PC-9 (cell line): ENCODE data around the gene GDPD4. TPM values are rescaled to one million over a fixed set of nuclear protein-coding genes. Genes with fewer than 3 reads are reported as not detected.

Experiments used
- BruUV-seq: library from RNA; stranded (reverse); fragments of 400-500 nt; replicated peaks from 2 replicates; lab custom pipeline; 2021; lab: Mats Ljungman, UMichigan
- CTCF ChIA-PET: fragments of 300-600 bp; sonication (Branson Sonifier 250); formaldehyde crosslinking; loops from one replicate; lab custom pipeline; 2022; ENCODE audit warnings: antibody characterized with exemption; lab: Charles Lee
- POLR2A ChIA-PET: fragments of 300-600 bp; sonication (Branson Sonifier 250); formaldehyde crosslinking; loops from one replicate; lab custom pipeline; 2022; ENCODE audit warnings: antibody characterized with exemption; ENCODE audit not compliant: unreplicated experiment; lab: Charles Lee
- DNase-seq, 2 experiments: peaks; one replicate each; pipeline versions ENCODE4 v3.0.0 to v3.0.0-alpha.2; 2015 to 2022; ENCODE audit warnings: mixed read lengths in 1 of 2
- H2AFZ ChIP-seq: fragments of 200-600 bp; sonication (generic); 2 replicates; pipeline ENCODE4 v1.8.1; 2017; ENCODE audit warnings: antibody characterized with exemption
- H3F3A ChIP-seq: fragments of 200-600 bp; sonication (generic); 2 replicates; pipeline ENCODE4 v1.8.1; 2017; ENCODE audit warnings: antibody characterized with exemption, mild to moderate bottlenecking, low read depth; ENCODE audit not compliant: insufficient read depth
- H3K27ac ChIP-seq: fragments of 200-600 bp; sonication (generic); 2 replicates; pipeline ENCODE4 v1.6.1; 2016; ENCODE audit warnings: mixed run types
- H3K27me3 ChIP-seq: fragments of 200-600 bp; sonication (generic); 2 replicates; pipeline ENCODE4 v1.6.1; 2016; ENCODE audit warnings: low read depth, mixed run types; ENCODE audit not compliant: insufficient read depth
- H3K36me3 ChIP-seq: fragments of 200-600 bp; sonication (generic); 2 replicates; pipeline ENCODE4 v1.6.1; 2016; ENCODE audit warnings: low read depth, mixed run types
- H3K4me1 ChIP-seq: fragments of 200-600 bp; sonication (generic); replicated peaks from 2 replicates; pipeline ENCODE4 v1.6.1; 2016; ENCODE audit warnings: mixed run types; ENCODE audit not compliant: insufficient read depth
- H3K4me2 ChIP-seq: fragments of 200-600 bp; sonication (generic); 2 replicates; pipeline ENCODE4 v1.6.1; 2017; ENCODE audit warnings: mixed run types
- H3K4me3 ChIP-seq: fragments of 200-600 bp; sonication (generic); 2 replicates; pipeline ENCODE4 v1.6.1; 2016; ENCODE audit warnings: mixed run types
- H3K79me2 ChIP-seq: fragments of 200-600 bp; sonication (generic); 2 replicates; pipeline ENCODE4 v1.6.1; 2017; ENCODE audit warnings: low read depth, mixed run types
- H3K9me2 ChIP-seq: fragments of 200-600 bp; sonication (generic); 2 replicates; pipeline ENCODE4 v1.8.1; 2017; ENCODE audit warnings: mild to moderate bottlenecking; ENCODE audit not compliant: insufficient read depth
- H3K9me3 ChIP-seq: fragments of 200-600 bp; sonication (generic); 2 replicates; pipeline ENCODE4 v1.8.1; 2016; ENCODE audit warnings: low read depth; ENCODE audit not compliant: insufficient read depth
- H4K20me1 ChIP-seq: fragments of 200-600 bp; sonication (generic); 2 replicates; pipeline ENCODE4 v1.8.1; 2017; ENCODE audit not compliant: insufficient read depth
- CTCF ChIP-seq: fragments of 200-600 bp; sonication (generic); conservative IDR thresholded peaks from 2 replicates; pipeline ENCODE4 v1.6.1; 2017; ENCODE audit warnings: mixed run types, antibody characterized with exemption, mild to moderate bottlenecking, moderate library complexity
- EZH2 ChIP-seq: fragments of 200-600 bp; sonication (generic); IDR thresholded peaks from 2 replicates; pipeline ENCODE4 v1.8.0; 2017; ENCODE audit warnings: antibody characterized with exemption, low read depth
- intact Hi-C: fragments of 100-400 bp; cut with micrococcal nuclease; formaldehyde crosslinking; loops from one replicate; pipeline ENCODE4 v1.10.0; 2022; ENCODE audit not compliant: unreplicated experiment
- total RNA-seq: library from RNA; stranded (reverse); gene quantifications from 2 replicates; pipeline ENCODE4 v1.2.3, GENCODE V29; 2021

The GDPD4 gene
- total RNA-seq, 1 experiment from 2014 or later, result not detected

GRCh38 chr11:77167791-77168190 lies 133.7 kb downstream of the GDPD4 start:
- TF ChIP-seq EZH2 (no peak), CTCF (no peak)
- Histone ChIP-seq H3K27me3 (peaks cover 47% of the 10 kb centered on the region), H3K4me1 (peaks cover 8% of the 10 kb centered on the region; the same call in 1 of the 2 replicates), H3K27ac (no peak overlapping the region), H3K79me2 (no peaks in the 10 kb centered on the region), H3F3A (no peaks in the 10 kb centered on the region), H3K4me3 (no peak overlapping the region), H3K36me3 (no peaks in the 10 kb centered on the region), H3K4me2 (no peak overlapping the region), H3K9me3 (no peaks in the 10 kb centered on the region), H4K20me1 (no peaks in the 10 kb centered on the region), H2AFZ (no peak overlapping the region), H3K9me2 (no peaks in the 10 kb centered on the region)
- BruUV-seq, result no TSS peak
- ChIA-PET CTCF (interaction anchor here (0.9 kb wide), 1 partner anchor 41 kb away, joined by 5 read pairs; no protein-coding TSS in a partner anchor), POLR2A (interaction anchor here (0.5 kb wide), 1 partner anchor 421 kb away, joined by 3 read pairs; no protein-coding TSS in a partner anchor)
- intact Hi-C loops, result no loop called here
- DNase-seq, result no peak

DNA sequence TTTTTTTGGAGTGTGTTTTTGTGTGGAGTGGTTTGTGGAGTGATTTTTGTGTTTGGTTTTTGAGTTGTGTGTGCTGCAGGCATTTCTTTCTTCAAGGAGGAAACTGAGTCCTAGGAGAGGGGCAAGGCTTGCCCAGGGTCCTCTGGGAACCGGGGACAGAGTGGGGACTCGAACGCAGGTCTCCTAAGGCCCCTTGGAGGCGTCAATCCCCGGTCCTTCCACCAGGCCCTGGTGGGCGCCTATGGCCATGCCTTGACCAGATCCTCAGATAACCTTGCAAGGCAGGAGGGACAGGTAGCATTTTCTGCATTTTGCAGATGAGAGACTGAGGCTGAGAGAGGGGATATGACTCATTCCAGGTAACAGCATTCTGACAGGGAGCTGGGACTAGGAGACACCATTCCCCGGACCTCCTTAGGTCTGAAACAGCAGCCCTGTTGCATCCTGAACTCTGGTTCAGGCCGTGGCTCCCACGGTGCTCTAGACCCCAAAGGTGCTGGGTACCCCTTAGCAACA lies 134.3 kb downstream of the GDPD4 start:
- CTCF ChIA-PET, result interaction anchor here (0.9 kb wide), 1 partner anchor 40 kb away, joined by 5 read pairs; no protein-coding TSS in a partner anchor

More for the DNA sequence above, 134.3 kb downstream of the GDPD4 start:
- TF ChIP-seq EZH2 (no peak), CTCF (no peak)
- BruUV-seq, result no TSS peak
- no peaks in the 10 kb centered on the region for H3K9me3 ChIP-seq
- no peak overlapping the region for H3K4me2 ChIP-seq
- H3K36me3 ChIP-seq, result no peaks in the 10 kb centered on the region
- H3K4me1 ChIP-seq, result peaks cover 8% of the 10 kb centered on the region; the same call in 1 of the 2 replicates
- peaks cover 53% of the 10 kb centered on the region for H3K27me3 ChIP-seq
- H3K27ac ChIP-seq, result no peak overlapping the region
- intact Hi-C loops, result no loop called here
- no peak for DNase-seq
- no peak overlapping the region for H3K4me3 ChIP-seq
- H3K9me2 ChIP-seq, result no peaks in the 10 kb centered on the region
- no peaks in the 10 kb centered on the region for H4K20me1 ChIP-seq
- no peak overlapping the region for H2AFZ ChIP-seq
- no peaks in the 10 kb centered on the region for H3K79me2 ChIP-seq
- POLR2A ChIA-PET, result no interaction called here
- H3F3A ChIP-seq, result no peaks in the 10 kb centered on the region

Other genes starting within 250 kb of the GDPD4 start
- gene CAPN5, start 234.7 kb downstream of the GDPD4 start, total RNA-seq, result 9.9 and 10.5 TPM in 2 replicates
- 1.4 TPM in 1 of 2 replicates, not detected in the other for gene OMP, start 198.8 kb downstream of the GDPD4 start, total RNA-seq
- 2.4 and 3.5 TPM in 2 replicates for gene MYO7A, start 173.4 kb downstream of the GDPD4 start, total RNA-seq
- gene PAK1, start 172.4 kb upstream of the GDPD4 start, total RNA-seq, result 80.0 and 109 TPM in 2 replicates